WTC11 (cell line): ENCODE measurements around the gene TAF10. TPM values are rescaled to one million over a fixed set of nuclear protein-coding genes. Genes with fewer than 3 reads are reported as not detected.

ENCODE experiments used
- ATAC-seq: fragments of 200-7000 bp; cut with Tn5 transposase; 2 replicates; pipeline ENCODE4 v1.10.0; 2021; ENCODE audit warnings: mild to moderate bottlenecking, moderate library complexity
- CTCF ChIA-PET: fragments of 300-600 bp; sonication (Branson Sonifier 250); formaldehyde crosslinking; loops from one replicate; lab custom pipeline; 2021; ENCODE audit warnings: antibody characterized with exemption; lab: Charles Lee
- POLR2A ChIA-PET: fragments of 350-600 bp; sonication (Branson Sonifier 250); formaldehyde crosslinking; loops from one replicate; lab custom pipeline; 2021; ENCODE audit warnings: antibody characterized with exemption; lab: Charles Lee
- DNase-seq: peaks from one replicate; pipeline ENCODE4 v3.0.0; 2021; ENCODE audit warnings: low spot score
- H3K27ac Mint-ChIP-seq: 2 replicates; pipeline ENCODE4 v1.8.0; 2021; ENCODE audit warnings: mixed read lengths
- H3K27me3 Mint-ChIP-seq: 2 replicates; pipeline ENCODE4 v1.8.0; 2021; ENCODE audit warnings: low read depth, mild to moderate bottlenecking, moderate library complexity, mixed read lengths
- H3K36me3 Mint-ChIP-seq: 2 replicates; pipeline ENCODE4 v1.8.0; 2021; ENCODE audit warnings: mixed read lengths
- H3K4me1 Mint-ChIP-seq: 2 replicates; pipeline ENCODE4 v1.8.0; 2022; ENCODE audit warnings: mixed read lengths
- H3K4me3 Mint-ChIP-seq: 2 replicates; pipeline ENCODE4 v1.8.0; 2021; ENCODE audit warnings: mild to moderate bottlenecking, moderate library complexity, mixed read lengths
- H3K9me3 Mint-ChIP-seq: 2 replicates; pipeline ENCODE4 v1.8.0; 2021; ENCODE audit warnings: mixed read lengths
- ARID4B ChIP-seq: sonication (generic); formaldehyde crosslinking; IDR thresholded peaks from 2 replicates; pipeline ENCODE4 v1.8.0; 2023; ENCODE audit warnings: missing genetic modification reagents, mild to moderate bottlenecking, borderline replicate concordance
- ATF3 ChIP-seq: sonication (generic); formaldehyde crosslinking; conservative IDR thresholded peaks from 2 replicates; pipeline ENCODE4 v1.8.1; 2022; ENCODE audit warnings: mild to moderate bottlenecking, missing genetic modification reagents
- E2F5 ChIP-seq: sonication (generic); formaldehyde crosslinking; IDR thresholded peaks from 2 replicates; pipeline ENCODE4 v1.8.1; 2022; ENCODE audit warnings: mild to moderate bottlenecking, moderate library complexity, missing genetic modification reagents
- FOXJ3 ChIP-seq: sonication (generic); formaldehyde crosslinking; IDR thresholded peaks from 2 replicates; pipeline ENCODE4 v1.9.0; 2021; ENCODE audit warnings: missing genetic modification reagents, mild to moderate bottlenecking, borderline replicate concordance
- IRF2 ChIP-seq: sonication (generic); formaldehyde crosslinking; IDR thresholded peaks from 2 replicates; pipeline ENCODE4 v1.8.0; 2022; ENCODE audit warnings: low read depth, missing genetic modification reagents, borderline replicate concordance
- JAZF1 ChIP-seq: fragments of 250-450 bp; sonication (Bioruptor Pico); IDR thresholded peaks from 2 replicates; pipeline ENCODE4 v1.9.0; 2021; ENCODE audit warnings: moderate library complexity, mild to moderate bottlenecking, inconsistent platforms
- MLX ChIP-seq: sonication (generic); formaldehyde crosslinking; IDR thresholded peaks from 2 replicates; pipeline ENCODE4 v1.8.1; 2023; ENCODE audit warnings: mild to moderate bottlenecking, missing genetic modification reagents, moderate library complexity
- MXD4 ChIP-seq: fragments of 250-450 bp; sonication (Bioruptor Pico); IDR thresholded peaks from 2 replicates; pipeline ENCODE4 v1.8.0; 2021; ENCODE audit warnings: mild to moderate bottlenecking, moderate library complexity, borderline replicate concordance
- NR1H2 ChIP-seq: sonication (generic); formaldehyde crosslinking; IDR thresholded peaks from 2 replicates; pipeline ENCODE4 v1.9.0; 2021; ENCODE audit warnings: mild to moderate bottlenecking, moderate library complexity, missing genetic modification reagents
- SMAD3 ChIP-seq: sonication (generic); formaldehyde crosslinking; IDR thresholded peaks from 2 replicates; pipeline ENCODE4 v1.8.0; 2022; ENCODE audit warnings: missing genetic modification reagents, mild to moderate bottlenecking, borderline replicate concordance
- SP1 ChIP-seq: sonication (generic); formaldehyde crosslinking; conservative IDR thresholded peaks from 2 replicates; pipeline ENCODE4 v1.8.1; 2022; ENCODE audit warnings: missing genetic modification reagents
- ZNF396 ChIP-seq: fragments of 250-450 bp; sonication (Bioruptor Pico); IDR thresholded peaks from 2 replicates; pipeline ENCODE4 v1.8.0; 2021; ENCODE audit warnings: mild to moderate bottlenecking, moderate library complexity, borderline replicate concordance
- total RNA-seq: library from RNA; stranded (reverse); gene quantifications from 3 replicates; pipeline ENCODE4 v1.2.3, GENCODE V29; 2021
- TF ChIP-seq, protein P1 (sequence below): sonication (generic); formaldehyde crosslinking; IDR thresholded peaks from 2 replicates; pipeline ENCODE4 v1.8.1; 2023; ENCODE audit warnings: mild to moderate bottlenecking, missing genetic modification reagents
- TF ChIP-seq, protein P2 (sequence below): sonication (generic); formaldehyde crosslinking; IDR thresholded peaks from 2 replicates; pipeline ENCODE4 v1.8.0; 2022; ENCODE audit warnings: mild to moderate bottlenecking, missing genetic modification reagents
- TF ChIP-seq, protein P3 (sequence below): fragments of 250-450 bp; sonication (Bioruptor Pico); IDR thresholded peaks from 2 replicates; pipeline ENCODE4 v1.9.0; 2021; ENCODE audit warnings: moderate library complexity, mild to moderate bottlenecking, inconsistent platforms, borderline replicate concordance

TAF10 gene
- total RNA-seq, 1 experiment from 2014 or later: 165 TPM

GRCh38 chr11:6625156-6625831 is 13.3 kb upstream of the TAF10 start:
- H3K27me3 Mint-ChIP-seq: peaks cover 19% of the 10 kb centered on the region
- no peak for DNase-seq
- H3K9me3 Mint-ChIP-seq: no peaks in the 10 kb centered on the region
- H3K36me3 Mint-ChIP-seq: no peaks in the 10 kb centered on the region
- ChIA-PET CTCF (no interaction called here), POLR2A (interaction anchor here (0.5 kb wide), 1 partner anchor 311 kb away, joined by 3 read pairs; no protein-coding TSS in a partner anchor)
- H3K27ac Mint-ChIP-seq: no peak overlapping the region
- peaks cover 4% of the 10 kb centered on the region; the same call in 1 of the 2 replicates for H3K4me1 Mint-ChIP-seq
- H3K4me3 Mint-ChIP-seq: no peak overlapping the region
- no peak for TF ChIP-seq NR1H2 (CRISPR knock-in tag)
- no peak for TF ChIP-seq FOXJ3 (CRISPR knock-in tag)
- TF ChIP-seq, protein P1, sequence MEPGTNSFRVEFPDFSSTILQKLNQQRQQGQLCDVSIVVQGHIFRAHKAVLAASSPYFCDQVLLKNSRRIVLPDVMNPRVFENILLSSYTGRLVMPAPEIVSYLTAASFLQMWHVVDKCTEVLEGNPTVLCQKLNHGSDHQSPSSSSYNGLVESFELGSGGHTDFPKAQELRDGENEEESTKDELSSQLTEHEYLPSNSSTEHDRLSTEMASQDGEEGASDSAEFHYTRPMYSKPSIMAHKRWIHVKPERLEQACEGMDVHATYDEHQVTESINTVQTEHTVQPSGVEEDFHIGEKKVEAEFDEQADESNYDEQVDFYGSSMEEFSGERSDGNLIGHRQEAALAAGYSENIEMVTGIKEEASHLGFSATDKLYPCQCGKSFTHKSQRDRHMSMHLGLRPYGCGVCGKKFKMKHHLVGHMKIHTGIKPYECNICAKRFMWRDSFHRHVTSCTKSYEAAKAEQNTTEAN: no peak
- no peak for TF ChIP-seq ZNF396
- TF ChIP-seq ARID4B (CRISPR knock-in tag): no peak
- ATAC-seq: no peak

DNA sequence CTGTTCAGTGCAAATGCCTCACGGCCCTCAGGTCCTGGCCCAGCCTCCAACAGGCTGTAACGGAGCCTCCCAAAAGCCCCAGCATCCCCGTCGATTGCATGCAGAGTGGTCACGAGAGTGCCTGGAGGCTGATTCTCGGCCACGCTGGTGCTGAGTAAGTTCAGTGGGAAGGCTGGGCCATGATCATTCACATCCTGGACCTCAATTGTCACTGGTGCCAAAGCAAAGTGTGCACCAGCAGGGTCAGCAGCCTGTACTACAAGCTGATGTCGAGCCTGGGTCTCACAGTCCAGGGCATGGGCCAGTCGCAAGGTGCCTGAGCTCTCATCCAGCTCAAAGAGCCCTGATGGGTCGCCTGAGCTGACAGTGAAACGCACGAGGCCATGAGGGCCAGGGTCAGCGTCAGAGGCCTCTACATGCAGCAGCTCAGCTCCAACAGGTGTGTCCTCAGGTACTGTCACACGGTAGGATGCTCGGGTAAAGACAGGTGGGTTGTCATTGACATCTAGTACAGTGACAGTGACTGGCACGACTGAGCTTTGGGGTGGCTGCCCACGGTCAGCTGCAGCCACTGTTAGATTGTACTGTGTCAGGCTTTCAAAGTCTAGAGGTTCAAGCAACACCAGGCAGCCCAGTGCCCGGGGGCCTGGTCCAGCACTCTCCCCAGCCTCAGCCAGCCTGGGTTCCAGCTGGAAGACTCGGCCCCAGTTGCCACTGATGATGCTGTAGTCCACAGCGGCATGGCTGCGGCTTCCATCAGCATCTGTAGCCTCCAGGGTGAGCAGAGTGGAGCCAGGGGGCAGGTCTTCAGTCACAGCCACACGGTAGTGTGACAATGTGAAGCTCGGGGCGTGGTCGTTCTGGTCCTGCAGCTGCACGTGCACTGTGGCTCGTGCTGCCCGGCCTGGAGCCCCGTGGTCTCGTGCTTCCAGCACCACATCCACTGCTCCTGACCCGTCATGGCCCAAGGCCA is 11.7 kb upstream of the TAF10 start:
- no peak overlapping the region for H3K27ac Mint-ChIP-seq
- no peak for DNase-seq
- peaks cover 4% of the 10 kb centered on the region for H3K27me3 Mint-ChIP-seq
- ChIA-PET CTCF (interaction anchor here (0.7 to 1.0 kb wide), 2 partner anchors 60 to 82 kb away, joined by 3 read pairs; partner anchors contain the start of gene MRPL17), POLR2A (interaction anchor here (0.8 kb wide), 2 partner anchors 12 to 17 kb away, joined by 3 read pairs; partner anchors contain the start of gene TAF10)
- no peak for TF ChIP-seq MLX (CRISPR knock-in tag)
- TF ChIP-seq IRF2 (CRISPR knock-in tag): no peak
- TF ChIP-seq ATF3: no peak
- TF ChIP-seq JAZF1: no peak
- TF ChIP-seq, protein P2, sequence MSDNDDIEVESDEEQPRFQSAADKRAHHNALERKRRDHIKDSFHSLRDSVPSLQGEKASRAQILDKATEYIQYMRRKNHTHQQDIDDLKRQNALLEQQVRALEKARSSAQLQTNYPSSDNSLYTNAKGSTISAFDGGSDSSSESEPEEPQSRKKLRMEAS: no peak
- TF ChIP-seq MXD4 (CRISPR knock-in tag): no peak
- TF ChIP-seq, protein P3, sequence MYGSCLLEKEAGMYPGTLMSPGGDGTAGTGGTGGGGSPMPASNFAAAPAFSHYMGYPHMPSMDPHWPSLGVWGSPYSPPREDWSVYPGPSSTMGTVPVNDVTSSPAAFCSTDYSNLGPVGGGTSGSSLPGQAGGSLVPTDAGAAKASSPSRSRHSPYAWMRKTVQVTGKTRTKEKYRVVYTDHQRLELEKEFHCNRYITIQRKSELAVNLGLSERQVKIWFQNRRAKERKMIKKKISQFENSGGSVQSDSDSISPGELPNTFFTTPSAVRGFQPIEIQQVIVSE (CRISPR knock-in tag): no peak
- no peak for TF ChIP-seq SMAD3 (CRISPR knock-in tag)
- TF ChIP-seq E2F5: no peak
- TF ChIP-seq SP1: no peak
- H3K4me1 Mint-ChIP-seq: no peaks in the 10 kb centered on the region
- no peaks in the 10 kb centered on the region for H3K36me3 Mint-ChIP-seq
- no peaks in the 10 kb centered on the region for H3K9me3 Mint-ChIP-seq
- no peak overlapping the region for H3K4me3 Mint-ChIP-seq
- no peak for ATAC-seq
